ENCODE measurements around the gene EIF4A3.
A peak's percentile ranks its signal among the peaks of the same experiment; 100 is the strongest.

The EIF4A3 gene

DNA sequence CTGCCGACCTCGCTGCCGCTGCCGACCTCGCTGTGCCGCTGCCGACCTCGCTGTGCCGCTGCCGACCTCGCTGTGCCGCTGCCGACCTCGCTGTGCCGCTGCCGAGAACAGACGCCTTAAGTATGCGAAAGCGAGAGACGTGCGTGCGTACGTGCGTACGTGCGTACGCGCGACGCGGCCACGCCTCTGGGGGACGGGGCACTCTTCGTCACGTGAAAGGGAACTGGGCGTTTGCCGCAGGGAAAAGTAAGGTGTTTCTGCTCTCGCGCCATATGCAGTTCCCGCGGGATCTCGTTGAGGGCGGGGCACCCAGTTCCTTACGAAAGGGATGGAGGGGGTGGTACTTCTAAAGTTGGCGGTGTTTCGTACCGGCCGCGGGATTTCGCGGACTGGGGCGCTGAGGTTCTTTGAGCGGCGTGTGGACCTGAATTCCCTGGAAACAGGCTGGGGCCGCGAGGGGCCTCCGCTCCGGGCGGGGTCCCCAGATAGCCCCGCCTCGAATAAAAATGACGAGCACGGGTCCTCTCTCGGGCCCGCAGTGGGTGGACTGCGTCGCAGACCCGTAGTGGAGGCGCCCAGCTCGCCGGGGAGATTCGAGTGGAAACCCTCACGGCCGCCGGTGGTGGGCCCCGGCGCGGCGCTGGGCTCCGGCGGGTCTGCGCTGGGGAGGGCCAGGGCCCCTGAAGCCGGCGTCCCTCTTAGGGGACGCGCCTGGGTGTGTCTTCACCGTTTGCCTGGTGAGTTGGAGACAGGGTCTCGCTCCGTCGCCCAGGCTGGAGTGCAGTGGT lies at the start of gene EIF4A3:
Gene EIF4A3 (minus strand): TSS at position 94 of the 788 bp plus-strand sequence. CDS start 167 bp downstream, outside the sequence.
- DNase-seq = peak; percentile 45 to 99 (median 95)

DNA sequence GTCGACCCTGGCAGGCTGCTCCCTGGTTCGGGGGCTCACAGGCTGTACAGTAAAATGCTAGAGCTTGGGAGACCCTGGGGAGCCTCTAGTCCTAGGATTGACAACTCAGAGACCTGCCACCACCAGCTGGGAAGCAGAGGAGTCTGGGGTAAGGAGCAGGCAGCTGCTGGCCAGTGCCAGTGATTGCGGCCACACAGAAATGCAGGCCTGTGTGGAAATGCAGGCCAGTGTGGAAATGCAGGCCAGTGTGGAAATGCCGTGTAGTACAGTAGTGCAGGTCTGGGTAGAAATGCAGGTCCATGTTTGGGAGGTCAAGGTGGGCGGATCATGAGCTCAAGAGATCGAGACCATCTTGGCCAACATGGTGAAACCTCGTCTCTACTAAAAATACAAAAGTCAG lies 49.7 kb upstream of the EIF4A3 start:
- no peak for DNase-seq

DNA sequence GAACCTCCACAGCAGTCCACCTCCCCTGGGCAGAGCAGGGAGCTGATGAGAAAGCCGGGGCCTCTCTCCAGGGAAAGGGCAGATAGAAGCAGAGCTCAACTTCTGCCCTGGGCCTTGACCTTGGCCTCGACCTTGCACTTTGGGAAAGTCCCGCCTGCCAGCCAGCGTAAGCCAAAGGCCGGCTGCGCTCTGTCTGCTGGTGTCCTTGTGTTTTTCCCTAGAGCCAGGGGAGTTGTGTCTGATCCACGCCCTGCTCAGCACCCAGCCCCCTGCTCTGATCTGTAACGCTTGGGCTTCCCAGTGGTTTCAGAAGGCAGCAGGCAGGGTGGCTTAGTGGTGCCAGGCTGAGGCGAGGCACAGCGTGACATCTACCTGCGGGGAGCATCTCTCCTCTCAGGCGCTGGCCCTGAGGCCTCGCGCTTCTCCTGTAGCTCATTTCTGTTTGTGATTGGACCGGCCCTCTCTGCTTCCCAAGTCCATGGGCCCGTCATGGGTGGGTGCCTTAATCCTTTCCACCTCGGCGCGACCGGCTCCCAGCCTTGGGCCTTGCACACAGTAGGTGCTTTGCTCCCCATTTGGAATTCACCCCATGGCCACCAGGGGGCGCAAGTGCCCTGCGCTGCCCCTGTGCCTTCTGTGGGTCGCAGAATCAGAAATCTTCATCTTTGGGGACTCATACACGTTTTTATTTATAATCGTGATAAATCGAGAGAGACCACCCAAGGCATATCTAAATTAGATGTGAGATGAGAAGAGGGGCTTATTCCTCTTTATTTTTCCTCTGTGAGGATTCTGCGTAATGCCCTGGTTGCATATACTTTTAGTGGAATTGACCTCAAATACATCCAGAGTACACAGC lies 49.0 kb upstream of the EIF4A3 start:
- DNase-seq = no peak

DNA sequence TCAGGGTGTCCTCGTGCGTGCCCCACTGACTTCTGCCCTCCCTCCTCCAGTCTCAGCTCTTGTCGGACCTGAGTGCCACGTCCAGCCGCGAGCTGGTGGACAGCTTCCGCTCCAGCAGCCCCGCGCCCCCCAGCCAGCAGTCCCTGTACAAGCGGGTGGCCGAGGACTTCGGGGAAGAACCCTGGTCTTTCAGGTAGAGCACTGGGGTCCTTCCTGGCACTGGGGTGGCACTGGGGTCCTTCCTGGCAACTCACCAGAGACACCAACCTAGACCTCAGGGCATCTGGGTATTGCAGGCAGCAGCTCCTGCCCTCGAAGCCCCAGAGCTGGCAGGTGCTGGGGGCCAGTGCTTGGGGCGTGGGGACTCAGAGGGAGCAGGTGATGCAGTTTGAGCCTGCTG lies 48.2 kb upstream of the EIF4A3 start:
- DNase-seq = no peak

DNA sequence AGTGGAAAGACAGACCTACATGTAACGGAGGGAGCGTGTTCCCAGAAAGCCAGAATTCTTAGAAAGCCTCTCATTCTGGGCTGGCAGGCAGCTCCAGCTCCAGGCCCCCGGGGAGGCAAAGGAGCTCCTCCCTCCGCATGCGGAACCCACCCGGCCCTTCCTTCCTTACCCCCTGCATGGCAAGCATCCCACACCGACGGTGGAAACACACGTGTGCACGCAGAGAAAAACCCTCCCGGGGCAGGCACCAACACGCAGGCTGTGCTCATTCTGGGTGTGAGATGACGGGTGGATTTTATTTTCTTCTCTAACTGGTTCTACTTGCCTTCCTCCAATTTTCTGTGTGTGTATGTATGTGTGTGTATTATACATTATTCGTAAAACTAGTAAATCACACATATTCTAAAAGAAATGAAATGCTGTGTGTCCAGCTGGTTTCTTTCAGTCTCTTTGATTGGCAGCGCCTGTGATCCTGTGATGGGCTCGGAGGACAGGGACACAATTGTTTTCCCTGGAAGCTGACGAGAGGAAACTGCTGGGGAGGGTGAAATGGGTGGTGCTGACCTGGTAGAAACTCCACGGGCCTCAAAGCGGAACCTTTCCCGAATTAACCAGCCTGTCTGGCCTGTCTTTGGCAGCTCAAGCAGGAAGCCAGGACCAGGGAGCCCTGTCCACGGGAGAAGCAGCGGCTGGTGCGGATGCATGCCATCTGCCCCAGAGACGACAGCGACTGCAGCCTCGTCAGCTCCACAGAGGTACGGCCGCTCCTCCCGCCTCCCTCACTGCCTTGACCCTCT lies 45.1 kb upstream of the EIF4A3 start:
- peak in 43 of 56 donors; percentile 4 to 74 (median 37) for DNase-seq

DNA sequence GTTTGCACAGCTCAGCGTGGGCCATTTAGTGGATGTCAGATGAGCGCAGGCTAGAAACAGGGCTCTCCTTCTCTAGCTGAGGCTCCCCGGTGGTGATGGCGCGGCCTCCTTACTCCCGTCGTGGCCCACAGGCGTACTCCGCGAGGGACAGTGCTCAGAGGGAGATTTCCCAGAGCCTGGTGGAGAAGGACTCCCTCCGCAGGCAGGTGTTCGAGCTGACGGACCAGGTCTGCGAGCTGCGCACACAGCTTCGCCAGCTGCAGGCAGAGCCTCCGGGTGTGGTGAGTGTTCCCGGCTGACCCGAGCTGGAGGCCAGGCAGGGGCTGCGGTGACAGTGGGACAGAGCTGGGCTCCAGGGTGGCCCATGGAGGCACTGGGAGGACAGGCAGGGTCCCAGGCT lies 44.3 kb upstream of the EIF4A3 start:
- DNase-seq = no peak

DNA sequence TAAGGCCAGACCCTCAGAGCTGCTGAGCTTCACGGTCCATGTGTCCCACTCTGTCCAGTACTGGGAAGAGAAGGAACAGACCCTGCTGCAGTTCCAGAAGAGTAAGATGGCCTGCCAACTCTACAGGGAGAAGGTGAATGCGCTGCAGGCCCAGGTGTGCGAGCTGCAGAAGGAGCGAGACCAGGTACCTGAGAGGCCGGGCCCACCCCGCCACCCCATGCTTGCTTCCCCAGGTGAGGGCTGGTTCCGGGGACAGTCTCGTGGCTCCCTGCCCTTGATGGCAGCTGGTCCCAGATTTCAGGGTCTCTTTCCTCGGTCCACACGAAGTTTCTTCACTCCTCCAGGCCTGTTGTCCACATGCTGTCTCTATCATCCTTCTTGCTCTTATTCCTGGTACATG lies 43.8 kb upstream of the EIF4A3 start:
- DNase-seq = no peak

DNA sequence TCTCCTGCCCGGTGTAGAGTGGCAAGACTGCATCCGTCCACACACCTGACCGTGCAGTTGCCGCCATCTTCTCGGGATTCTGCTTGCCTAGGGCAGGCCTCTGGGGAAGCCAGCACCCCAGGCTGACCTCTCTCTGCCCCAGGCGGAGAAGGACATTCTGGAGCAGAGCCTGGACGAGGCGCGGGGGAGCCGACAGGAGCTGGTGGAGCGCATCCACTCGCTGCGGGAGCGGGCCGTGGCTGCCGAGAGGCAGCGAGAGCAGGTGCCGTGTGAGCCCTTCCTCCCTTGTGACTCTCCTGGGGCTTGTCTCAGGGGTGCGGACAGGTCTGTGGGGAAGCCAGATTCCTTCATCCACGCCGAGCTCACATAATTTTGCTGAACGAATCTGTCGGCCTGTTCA lies 42.7 kb upstream of the EIF4A3 start:
- DNase-seq = no peak

DNA sequence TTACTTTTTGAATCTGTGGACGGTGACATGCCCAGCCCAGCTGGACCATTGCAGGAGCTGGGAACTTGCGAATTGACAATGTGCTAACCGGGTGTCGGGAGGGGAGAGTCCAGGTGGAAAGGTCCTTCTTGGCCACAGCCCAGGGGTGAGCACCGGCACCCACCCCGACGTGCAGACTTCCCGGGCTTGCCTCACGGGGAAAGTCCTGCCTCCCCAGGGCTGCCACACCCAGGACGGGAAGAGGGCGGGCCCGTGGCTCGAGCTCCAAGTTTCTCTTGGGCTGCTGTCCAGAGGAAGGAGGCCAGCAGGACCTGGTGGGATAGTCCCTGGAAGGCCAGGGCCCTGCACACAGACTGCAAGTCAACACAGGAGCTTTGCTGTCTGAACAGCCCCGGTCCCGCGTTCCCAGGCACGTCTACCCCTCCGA lies 40.6 kb upstream of the EIF4A3 start:
- DNase-seq = no peak

DNA sequence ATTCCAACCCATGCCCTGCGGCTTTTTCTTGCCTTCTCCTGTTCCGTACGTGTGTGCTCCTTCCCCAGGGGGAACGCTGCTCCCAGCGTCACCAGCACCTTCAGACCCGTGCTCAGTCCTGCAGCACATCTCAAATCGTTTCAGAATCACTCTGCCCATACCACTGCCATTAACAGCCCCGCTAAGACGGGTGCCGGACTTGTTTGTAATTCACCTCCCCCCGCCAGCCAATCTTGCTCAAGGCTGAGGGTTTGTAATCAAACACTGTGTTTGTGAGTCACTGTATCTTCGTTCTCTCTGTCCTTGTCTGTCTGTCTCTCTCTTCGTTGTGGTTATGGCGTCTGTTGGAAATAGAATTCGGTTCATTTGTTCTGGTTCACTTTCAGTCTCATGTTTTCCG lies 40.2 kb upstream of the EIF4A3 start:
- DNase-seq = no peak

DNA sequence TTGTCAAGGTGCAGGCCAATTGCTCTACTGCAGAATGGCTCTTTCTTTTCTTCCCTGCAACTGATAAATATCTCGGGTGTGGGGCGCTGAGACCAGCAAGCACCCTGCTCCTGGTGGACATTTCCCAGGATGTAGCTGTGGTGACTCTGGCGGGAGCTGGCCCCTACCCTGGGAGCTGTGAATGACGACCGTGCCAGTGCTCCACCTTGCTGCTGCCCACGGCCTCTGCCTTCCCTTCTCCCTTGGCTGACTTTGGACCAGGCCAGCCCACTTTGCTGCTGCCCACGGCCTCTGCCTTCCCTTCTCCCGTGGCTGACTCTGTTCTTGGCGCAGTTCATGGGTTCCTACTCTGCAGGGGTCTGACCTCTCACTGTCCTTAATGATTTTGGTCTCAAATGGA lies 39.0 kb upstream of the EIF4A3 start:
- no peak for DNase-seq

DNA sequence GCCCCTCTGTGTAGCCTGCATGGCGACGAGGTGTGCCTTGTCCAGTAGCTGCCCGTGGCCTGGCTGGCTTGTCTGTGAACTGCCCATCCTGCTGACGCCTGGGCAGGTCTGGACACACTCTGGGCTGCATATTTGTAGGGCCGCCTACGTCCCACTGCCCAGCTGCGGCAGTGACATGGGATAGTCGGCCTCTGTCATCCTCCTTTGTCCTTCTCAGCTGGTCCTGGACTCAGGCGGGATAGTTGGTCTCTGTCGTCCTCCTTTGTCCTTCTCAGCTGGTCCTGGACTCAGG lies 37.4 kb upstream of the EIF4A3 start:
- peak in 2 of 56 donors; percentile 8 to 12 for DNase-seq

DNA sequence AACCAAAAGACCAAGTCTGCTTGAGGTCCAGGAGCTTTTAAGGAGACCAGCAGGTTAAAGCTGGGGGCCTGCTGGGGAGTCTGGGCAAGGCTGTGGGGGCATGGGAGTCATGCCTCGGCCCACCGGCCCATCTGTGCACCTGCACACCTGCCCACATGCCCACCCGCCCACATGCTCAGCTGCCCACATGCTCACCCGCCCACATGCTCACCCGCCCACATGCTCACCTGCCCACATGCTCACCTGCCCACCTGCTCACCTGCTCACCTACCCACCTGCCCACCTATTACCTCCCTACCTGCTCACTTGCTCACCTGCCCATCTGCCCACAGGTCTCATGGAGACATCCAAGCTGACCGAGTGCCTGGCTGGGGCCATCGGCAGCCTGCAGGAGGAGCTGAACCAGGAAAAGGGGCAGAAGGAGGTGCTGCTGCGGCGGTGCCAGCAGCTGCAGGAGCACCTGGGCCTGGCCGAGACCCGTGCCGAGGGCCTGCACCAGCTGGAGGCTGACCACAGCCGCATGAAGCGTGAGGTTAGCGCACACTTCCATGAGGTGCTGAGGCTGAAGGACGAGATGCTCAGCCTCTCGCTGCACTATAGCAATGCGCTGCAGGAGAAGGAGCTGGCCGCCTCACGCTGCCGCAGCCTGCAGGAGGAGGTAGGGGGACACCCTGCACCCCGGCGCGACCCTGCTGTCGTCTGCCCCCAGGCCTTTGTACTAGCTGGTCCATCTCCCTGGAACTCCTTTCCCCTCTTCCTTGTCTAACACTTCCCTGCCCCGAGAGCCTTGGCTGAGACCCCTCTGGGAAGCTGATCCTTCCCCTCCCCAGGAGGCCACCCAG lies 36.9 kb upstream of the EIF4A3 start:
- DNase-seq = no peak

DNA sequence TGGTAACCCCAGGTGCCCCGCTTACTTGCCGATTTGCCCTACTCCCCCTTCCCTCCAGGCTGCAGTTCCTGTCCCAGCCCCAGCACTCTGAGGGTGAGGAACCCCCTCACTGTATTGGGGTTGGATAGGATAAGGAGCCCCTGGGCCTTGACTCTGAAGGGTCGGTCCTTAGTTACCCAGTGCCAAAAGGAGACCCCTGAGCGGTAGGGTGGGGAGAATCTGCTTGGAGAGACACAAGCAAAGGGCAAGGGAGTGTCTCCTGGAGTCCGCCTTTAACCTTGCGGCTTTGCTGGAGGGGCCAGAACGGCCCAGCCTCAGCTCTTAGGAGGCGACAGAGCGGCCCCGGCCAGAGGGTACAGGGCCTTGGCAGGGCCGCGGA lies 35.9 kb upstream of the EIF4A3 start:
- DNase-seq = no peak

DNA sequence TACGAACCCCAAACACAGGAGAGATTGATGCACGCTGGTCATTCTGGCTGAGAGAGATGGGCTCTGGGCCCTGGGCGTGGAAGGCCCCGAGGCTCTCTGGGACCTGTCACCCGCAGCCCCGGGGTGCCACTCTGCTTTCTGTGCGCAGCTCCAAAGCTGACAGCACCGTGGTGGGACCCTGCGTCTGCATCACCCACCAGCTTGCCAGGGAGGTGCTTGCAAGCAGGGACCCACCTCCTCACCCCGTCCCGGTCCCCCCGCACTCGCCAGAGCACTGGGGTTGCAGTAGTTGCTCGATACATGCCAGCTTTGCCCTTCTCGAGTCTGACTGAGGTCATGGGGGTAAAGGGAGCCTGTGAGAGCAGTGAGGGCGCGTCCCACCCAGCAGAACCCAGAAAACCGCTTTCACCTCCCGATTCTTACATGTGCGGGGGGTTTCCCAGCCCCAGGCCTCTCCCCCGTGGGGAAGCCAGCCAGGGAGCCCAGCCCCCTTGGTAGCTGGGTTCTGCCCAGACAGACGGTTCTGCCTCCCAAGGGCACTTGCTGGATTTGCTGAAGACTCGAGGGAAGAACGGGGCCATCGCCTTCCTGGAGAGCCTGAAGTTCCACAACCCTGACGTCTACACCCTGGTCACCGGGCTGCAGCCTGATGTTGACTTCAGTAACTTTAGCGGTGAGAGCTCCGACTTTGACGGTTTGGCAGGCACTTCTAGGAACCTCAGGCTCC lies 35.4 kb upstream of the EIF4A3 start:
- no peak for DNase-seq

DNA sequence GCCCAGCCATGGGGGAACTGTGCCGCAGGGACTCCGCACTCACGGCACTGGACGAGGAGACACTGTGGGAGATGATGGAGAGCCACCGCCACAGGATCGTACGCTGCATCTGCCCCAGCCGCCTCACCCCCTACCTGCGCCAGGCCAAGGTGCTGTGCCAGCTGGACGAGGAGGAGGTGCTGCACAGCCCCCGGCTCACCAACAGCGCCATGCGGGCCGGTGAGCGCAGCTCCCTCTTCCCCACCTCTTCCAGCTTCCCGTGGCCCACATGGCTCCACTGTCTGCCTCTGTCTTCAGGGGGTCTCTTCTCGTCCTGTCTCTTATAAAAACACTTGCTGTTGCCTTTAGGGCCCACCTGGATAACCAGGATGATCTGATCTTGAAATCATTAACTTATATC lies 34.5 kb upstream of the EIF4A3 start:
- no peak for DNase-seq

DNA sequence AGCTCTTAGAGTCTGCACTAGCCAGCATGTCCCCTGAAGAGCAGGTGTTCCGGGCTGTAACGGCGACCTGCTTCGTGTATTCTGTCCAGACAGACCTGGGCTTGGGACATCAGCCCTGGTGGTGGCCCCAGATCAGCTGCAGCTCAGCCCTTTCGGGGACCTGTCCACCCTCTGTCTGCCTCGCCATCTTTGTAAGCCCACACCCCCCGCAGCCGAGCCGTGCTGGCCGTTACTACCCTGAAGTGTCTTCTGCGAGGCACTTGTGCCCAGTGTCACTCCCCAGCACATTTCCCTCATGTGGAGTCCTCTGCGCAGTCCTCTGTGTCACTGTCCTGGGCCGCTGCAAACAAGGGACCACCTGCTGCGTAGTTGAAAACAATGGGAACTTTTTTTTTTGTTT lies 33.3 kb upstream of the EIF4A3 start:
- DNase-seq = no peak

DNA sequence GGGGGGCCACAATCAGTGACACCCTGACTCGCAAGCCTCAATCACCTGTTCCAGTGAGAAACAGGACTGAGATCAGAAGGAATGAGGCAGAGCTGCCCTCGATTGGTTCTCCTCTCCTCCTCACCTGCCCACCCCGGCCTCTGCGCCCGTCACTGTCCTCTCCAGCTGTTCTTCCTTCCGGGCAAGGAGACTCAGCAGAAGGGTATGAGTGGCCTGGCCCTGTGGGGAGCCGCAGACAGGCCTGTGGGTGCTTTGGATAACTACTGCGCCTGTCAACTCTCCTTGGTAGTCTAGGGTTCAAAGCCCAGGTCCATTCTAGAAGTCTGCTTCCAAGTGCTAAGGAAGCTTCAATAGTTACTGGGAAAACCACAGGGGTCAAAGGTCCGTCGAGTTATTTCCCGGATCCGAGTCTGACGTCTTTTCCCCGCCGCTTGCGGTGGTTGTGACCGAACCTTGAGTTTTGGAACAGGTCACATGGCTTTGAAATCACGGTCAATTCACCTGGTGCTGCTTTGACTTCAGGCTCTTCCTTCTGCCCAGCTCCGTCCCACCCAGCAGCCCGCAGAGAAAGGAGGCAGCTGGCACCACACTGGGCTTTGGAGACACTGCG lies 31.2 kb upstream of the EIF4A3 start:
- DNase-seq = no peak

DNA sequence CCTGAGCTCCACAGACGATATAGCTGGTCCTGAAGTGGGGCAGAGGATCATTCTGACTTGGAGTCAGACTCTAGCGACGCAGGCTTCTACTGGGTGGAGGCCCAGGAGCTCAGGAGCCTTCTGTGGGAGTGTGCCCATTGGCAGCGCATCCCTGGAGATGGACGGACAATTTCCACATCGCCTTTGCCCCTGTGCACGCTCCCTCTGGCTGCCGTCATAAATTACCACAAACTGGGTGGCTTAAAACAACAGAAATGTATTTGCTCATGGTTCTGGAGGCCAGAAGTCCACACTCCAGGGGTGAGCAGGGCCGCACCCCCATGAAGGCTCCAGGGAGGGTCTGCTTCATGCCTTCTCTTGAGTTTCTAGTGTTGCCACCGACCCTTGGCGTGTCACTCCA lies 29.8 kb upstream of the EIF4A3 start:
- DNase-seq = no peak

DNA sequence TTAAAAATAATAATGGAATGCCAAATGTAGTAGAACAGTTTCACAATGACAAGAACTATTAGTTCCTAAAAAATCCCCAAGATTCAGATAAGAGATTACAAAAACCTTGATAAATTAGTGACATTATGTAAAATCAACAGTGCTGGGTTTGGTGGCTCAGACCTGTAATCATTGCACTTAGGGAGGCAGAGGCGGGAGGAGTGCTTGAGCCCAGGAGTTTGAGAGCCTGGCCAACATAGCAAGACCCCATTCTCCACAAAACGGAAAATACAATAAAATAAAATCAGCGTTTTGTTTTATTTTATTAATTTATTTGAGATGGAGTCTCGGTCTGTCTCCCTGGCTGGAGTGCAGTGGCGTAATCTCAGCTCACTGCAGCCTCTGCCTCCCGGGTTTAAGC lies 27.0 kb upstream of the EIF4A3 start:
- no peak for DNase-seq

Data from nucleus accumbens (tissue), 56 donors.